ENCODE results near the gene ADAMTS1. TPM values are rescaled to one million over a fixed set of nuclear protein-coding genes. Genes with fewer than 3 reads are reported as not detected.

The ADAMTS1 gene
- total and polyA plus RNA-seq, 2 experiments from 2014 or later, result 166 to 211 TPM

- H3K9ac ChIP-seq, result no peak overlapping the region
- no peaks in the 10 kb centered on the region for H3K27me3 ChIP-seq (replicated peaks; ENCODE audit: insufficient read depth)
- H4K20me1 ChIP-seq (ENCODE audit: insufficient read depth), result no peaks in the 10 kb centered on the region
- H3K9me2 ChIP-seq (ENCODE audit: insufficient read depth), result no peaks in the 10 kb centered on the region
- H3K4me3 ChIP-seq, result no peak overlapping the region
- H3K27ac ChIP-seq, result no peak overlapping the region; the same call in 1 of the 2 replicates
- H3K4me1 ChIP-seq (ENCODE audit: insufficient read depth), result peaks cover 30% of the 10 kb centered on the region
- H3K36me3 ChIP-seq (ENCODE audit: low read depth), result no peaks in the 10 kb centered on the region
- no peak overlapping the region for H3K4me2 ChIP-seq (ENCODE audit: unreplicated experiment)
- DNase-seq, result peak; percentile 33
- TF ChIP-seq EZH2phosphoT487 (IDR thresholded peaks at IDR 0.05; ENCODE audit: insufficient read depth, low read depth), result no peak
- TF ChIP-seq EZH2 (IDR thresholded peaks at IDR 0.05; ENCODE audit: insufficient read depth, poor library complexity, severe bottlenecking), result no peak
- 35 to 39% methylated on average over 5 of the region's 5 CpGs for WGBS, 2 experiments (ENCODE audit: low coverage in 1 of 2, low lambda C conversion rate in 2 of 2, missing lambda C conversion rate in 2 of 2)
- H3F3A ChIP-seq (ENCODE audit: insufficient read depth), result peaks cover 20% of the 10 kb centered on the region
- in situ Hi-C loops (cut with MboI), result no loop called here
- H3K79me2 ChIP-seq (ENCODE audit: insufficient read depth), result no peaks in the 10 kb centered on the region
- H2AFZ ChIP-seq, result no peak overlapping the region
- no peaks in the 10 kb centered on the region for H3K9me3 ChIP-seq (ENCODE audit: low read depth)
These were observed 34.9 kb downstream of the ADAMTS1 start for GRCh38 chr21:26810266-26810665.

- H3K27me3 ChIP-seq (replicated peaks; ENCODE audit: insufficient read depth), result no peaks in the 10 kb centered on the region
- H2AFZ ChIP-seq, result no peak overlapping the region
- 75 to 78% methylated on average over 4 of the region's 4 CpGs for WGBS, 2 experiments (ENCODE audit: low coverage in 1 of 2, low lambda C conversion rate in 2 of 2, missing lambda C conversion rate in 2 of 2)
- no peak overlapping the region for H3K4me3 ChIP-seq
- H3K4me2 ChIP-seq (ENCODE audit: unreplicated experiment), result no peak overlapping the region
- H3K4me1 ChIP-seq (ENCODE audit: insufficient read depth), result peaks cover 34% of the 10 kb centered on the region
- no peaks in the 10 kb centered on the region for H3K9me3 ChIP-seq (ENCODE audit: low read depth)
- no peaks in the 10 kb centered on the region for H4K20me1 ChIP-seq (ENCODE audit: insufficient read depth)
- DNase-seq, result no peak
- in situ Hi-C loops (cut with MboI), result no loop called here
- H3K9me2 ChIP-seq (ENCODE audit: insufficient read depth), result no peaks in the 10 kb centered on the region
- H3K79me2 ChIP-seq (ENCODE audit: insufficient read depth), result no peaks in the 10 kb centered on the region
- no peak overlapping the region; the same call in 1 of the 2 replicates for H3K27ac ChIP-seq
- no peaks in the 10 kb centered on the region for H3K36me3 ChIP-seq (ENCODE audit: low read depth)
- H3F3A ChIP-seq (ENCODE audit: insufficient read depth), result peaks cover 20% of the 10 kb centered on the region
- H3K9ac ChIP-seq, result no peak overlapping the region
- no peak for TF ChIP-seq EZH2 (IDR thresholded peaks at IDR 0.05; ENCODE audit: insufficient read depth, poor library complexity, severe bottlenecking)
- TF ChIP-seq EZH2phosphoT487 (IDR thresholded peaks at IDR 0.05; ENCODE audit: insufficient read depth, low read depth), result no peak
These were observed 35.5 kb downstream of the ADAMTS1 start for GRCh38 chr21:26809745-26810144.

- Histone ChIP-seq H3K27me3 (replicated peaks; ENCODE audit: insufficient read depth) (no peaks in the 10 kb centered on the region), H3K9me3 (ENCODE audit: low read depth) (no peaks in the 10 kb centered on the region), H3K36me3 (ENCODE audit: low read depth) (no peaks in the 10 kb centered on the region), H2AFZ (peak overlapping the region; percentile 27; the same call in 1 of the 2 replicates), H3F3A (ENCODE audit: insufficient read depth) (peaks cover 29% of the 10 kb centered on the region), H3K9me2 (ENCODE audit: insufficient read depth) (no peaks in the 10 kb centered on the region), H3K9ac (no peak overlapping the region), H4K20me1 (ENCODE audit: insufficient read depth) (no peaks in the 10 kb centered on the region), H3K4me3 (no peak overlapping the region; the same call in 1 of the 2 replicates), H3K79me2 (ENCODE audit: insufficient read depth) (no peaks in the 10 kb centered on the region), H3K4me2 (ENCODE audit: unreplicated experiment) (peak overlapping the region; percentile 52), H3K27ac (no peak overlapping the region; the same call in 1 of the 2 replicates), H3K4me1 (ENCODE audit: insufficient read depth) (peaks cover 39% of the 10 kb centered on the region)
- TF ChIP-seq EZH2 (IDR thresholded peaks at IDR 0.05; ENCODE audit: insufficient read depth, poor library complexity, severe bottlenecking) (no peak), EZH2phosphoT487 (IDR thresholded peaks at IDR 0.05; ENCODE audit: insufficient read depth, low read depth) (no peak)
- peak; percentile 74 for DNase-seq
- in situ Hi-C loops (cut with MboI), result no loop called here
- 27 to 30% methylated on average over 5 of the region's 5 CpGs for WGBS, 2 experiments (ENCODE audit: low coverage in 1 of 2, low lambda C conversion rate in 2 of 2, missing lambda C conversion rate in 2 of 2)
These were observed 38.4 kb downstream of the ADAMTS1 start for GRCh38 chr21:26806801-26807295.

DNA sequence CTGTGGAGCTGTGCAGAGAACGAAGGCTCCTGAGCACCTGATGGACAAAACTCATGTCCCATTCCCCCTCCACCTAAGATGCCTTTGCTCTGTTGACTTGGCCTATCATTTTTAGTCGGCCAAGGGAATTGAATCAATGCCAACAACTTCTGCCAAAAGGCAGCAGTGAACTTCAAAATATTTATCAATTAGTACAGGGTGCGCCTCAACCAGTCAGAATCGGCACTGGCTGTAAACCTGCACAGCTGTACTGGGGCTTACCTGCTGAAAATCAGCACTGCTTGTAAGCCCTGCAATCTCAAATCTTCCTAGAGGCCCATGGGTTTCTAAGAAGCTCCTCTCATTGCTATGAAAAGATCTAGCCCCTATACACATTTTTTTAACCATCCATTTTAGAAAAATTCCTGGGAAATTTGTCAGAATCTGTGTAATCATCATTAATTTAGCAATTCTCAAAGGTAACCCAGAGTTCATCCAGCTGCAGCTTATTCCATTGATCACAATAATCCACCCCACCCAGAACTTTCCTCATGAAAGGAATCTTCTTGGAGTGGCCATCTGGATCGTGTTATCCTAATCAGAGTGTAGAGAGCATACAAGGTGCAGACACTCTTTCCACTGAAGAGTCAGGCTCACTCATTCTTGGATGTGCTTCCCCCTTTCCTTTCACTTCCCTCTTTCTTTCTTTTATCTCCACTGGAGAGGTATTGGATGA is 40.2 kb downstream of the ADAMTS1 start:
- DNase-seq, result peak; percentile 39
- TF ChIP-seq EZH2 (IDR thresholded peaks at IDR 0.05; ENCODE audit: insufficient read depth, poor library complexity, severe bottlenecking), result no peak
- no peak for TF ChIP-seq EZH2phosphoT487 (IDR thresholded peaks at IDR 0.05; ENCODE audit: insufficient read depth, low read depth)
- no peaks in the 10 kb centered on the region for H3K9me2 ChIP-seq (ENCODE audit: insufficient read depth)
- peaks cover 35% of the 10 kb centered on the region for H3F3A ChIP-seq (ENCODE audit: insufficient read depth)
- H4K20me1 ChIP-seq (ENCODE audit: insufficient read depth), result no peaks in the 10 kb centered on the region
- no peaks in the 10 kb centered on the region for H3K79me2 ChIP-seq (ENCODE audit: insufficient read depth)
- no peak overlapping the region for H3K9ac ChIP-seq
- no peak overlapping the region for H2AFZ ChIP-seq
- H3K4me1 ChIP-seq (ENCODE audit: insufficient read depth), result peaks cover 45% of the 10 kb centered on the region
- no peaks in the 10 kb centered on the region for H3K36me3 ChIP-seq (ENCODE audit: low read depth)
- H3K27ac ChIP-seq, result no peak overlapping the region
- no peaks in the 10 kb centered on the region for H3K27me3 ChIP-seq (replicated peaks; ENCODE audit: insufficient read depth)
- H3K4me3 ChIP-seq, result no peak overlapping the region
- in situ Hi-C loops (cut with MboI), result no loop called here
- H3K9me3 ChIP-seq (ENCODE audit: low read depth), result no peaks in the 10 kb centered on the region
- WGBS, 2 experiments (ENCODE audit: low coverage in 1 of 2, low lambda C conversion rate in 2 of 2, missing lambda C conversion rate in 2 of 2), result 54 to 59% methylated on average over 5 of the region's 5 CpGs
- H3K4me2 ChIP-seq (ENCODE audit: unreplicated experiment), result no peak overlapping the region
